Measurements from ENCODE around the gene INTS2.

- TF ChIP-seq EZH2 (IDR thresholded peaks at IDR 0.05; ENCODE audit: low read length, unreplicated experiment), result no peak
- no peak for TF ChIP-seq EZH2phosphoT487 (IDR thresholded peaks at IDR 0.05; ENCODE audit: borderline replicate concordance, low read length)
- no peak for TF ChIP-seq CTCF (conservative IDR thresholded peaks at IDR 0.05; ENCODE audit: low read depth, low read length)
Observed at GRCh38 chr17:61955619-61956018, 27.8 kb upstream of the INTS2 start.
